HEK293T (cell line): ENCODE results near the gene SMAD6.

Source experiments
- CTCF ChIA-PET: fragments of 350-600 bp; formaldehyde crosslinking; extraction: SDS; loops from one replicate; lab custom pipeline; 2021; ENCODE audit warnings: antibody characterized with exemption, inconsistent platforms; lab: Yijun Ruan, JAX
- POLR2A ChIA-PET: fragments of 350-600 bp; formaldehyde crosslinking; extraction: SDS; loops from one replicate; lab custom pipeline; 2020; ENCODE audit warnings: antibody characterized with exemption, inconsistent platforms; lab: Yijun Ruan, JAX
- DNase-seq: peaks from one replicate; pipeline ENCODE4 v3.0.0; 2012; ENCODE audit warnings: mixed read lengths; ENCODE audit errors: extremely low spot score
- ARNT ChIP-seq: fragments of 450-650 bp; IDR thresholded peaks from 2 replicates; pipeline ENCODE4 v1.6.1; 2017; ENCODE audit warnings: mild to moderate bottlenecking
- BHLHE40 ChIP-seq: fragments of 450-650 bp; IDR thresholded peaks from 2 replicates; pipeline ENCODE4 v1.6.1; 2016; ENCODE audit warnings: mild to moderate bottlenecking, moderate library complexity, borderline replicate concordance
- CTBP1 ChIP-seq: fragments of 450-650 bp; IDR thresholded peaks from 2 replicates; pipeline ENCODE4 v1.6.1; 2016; ENCODE audit warnings: borderline replicate concordance
- ELF4 ChIP-seq: fragments of 450-650 bp; IDR thresholded peaks from 2 replicates; pipeline ENCODE4 v1.6.1; 2017; ENCODE audit warnings: antibody characterized with exemption
- FOXA1 ChIP-seq: fragments of 450-650 bp; IDR thresholded peaks from 2 replicates; pipeline ENCODE4 v1.6.1; 2016; ENCODE audit warnings: mild to moderate bottlenecking
- FOXK2 ChIP-seq: fragments of 450-650 bp; IDR thresholded peaks from 2 replicates; pipeline ENCODE4 v1.6.1; 2016; ENCODE audit warnings: mild to moderate bottlenecking
- FOXM1 ChIP-seq: fragments of 450-650 bp; IDR thresholded peaks from 2 replicates; pipeline ENCODE4 v1.6.1; 2017; ENCODE audit warnings: mild to moderate bottlenecking, borderline replicate concordance
- HDGF ChIP-seq: fragments of 450-650 bp; IDR thresholded peaks from 2 replicates; pipeline ENCODE4 v1.6.1; 2017; ENCODE audit warnings: antibody characterized with exemption, borderline replicate concordance
- L3MBTL2 ChIP-seq: fragments of 450-650 bp; conservative IDR thresholded peaks from 2 replicates; pipeline ENCODE4 v1.6.1; 2016; ENCODE audit warnings: mild to moderate bottlenecking
- LEF1 ChIP-seq: fragments of 450-650 bp; IDR thresholded peaks from 2 replicates; pipeline ENCODE4 v1.6.1; 2017; ENCODE audit warnings: mild to moderate bottlenecking, borderline replicate concordance
- NFRKB ChIP-seq: fragments of 450-650 bp; IDR thresholded peaks from 2 replicates; pipeline ENCODE4 v1.6.1; 2016; ENCODE audit warnings: mild to moderate bottlenecking, moderate library complexity
- SP1 ChIP-seq: fragments of 450-650 bp; IDR thresholded peaks from 2 replicates; pipeline ENCODE4 v1.6.1; 2017
- SUZ12 ChIP-seq: fragments of 450-650 bp; IDR thresholded peaks from 2 replicates; pipeline ENCODE4 v1.6.1; 2016; ENCODE audit warnings: mild to moderate bottlenecking
- TARDBP ChIP-seq: fragments of 450-650 bp; IDR thresholded peaks from 2 replicates; pipeline ENCODE4 v1.6.1; 2016
- ZNF384 ChIP-seq: fragments of 450-650 bp; IDR thresholded peaks from 2 replicates; pipeline ENCODE4 v1.6.1; 2016
- TF ChIP-seq, protein P1 (sequence below): fragments of 450-650 bp; IDR thresholded peaks from 2 replicates; pipeline ENCODE4 v1.6.1; 2016

The SMAD6 gene

DNA sequence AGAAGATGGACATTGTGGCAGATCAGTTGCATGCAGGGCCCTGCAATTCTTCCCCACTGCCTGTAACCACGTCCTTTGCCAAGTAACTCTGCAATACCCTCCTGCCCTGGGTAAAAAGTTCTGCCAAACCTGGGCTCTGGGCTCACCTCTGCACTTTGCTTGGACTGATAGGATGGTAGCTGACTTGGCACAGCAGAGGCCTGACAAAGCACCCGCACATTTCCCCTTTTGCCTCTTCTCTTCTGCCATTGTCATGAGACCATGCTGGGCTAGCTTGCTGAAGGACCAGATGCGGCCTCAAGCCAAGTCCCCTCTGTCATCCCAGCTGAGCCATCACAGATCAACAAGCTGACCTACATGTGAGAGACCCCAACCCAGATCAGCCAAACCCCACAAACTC, 122.4 kb downstream of the SMAD6 start:
- TF ChIP-seq TARDBP = no peak
- TF ChIP-seq NFRKB = no peak
- TF ChIP-seq, protein P1, sequence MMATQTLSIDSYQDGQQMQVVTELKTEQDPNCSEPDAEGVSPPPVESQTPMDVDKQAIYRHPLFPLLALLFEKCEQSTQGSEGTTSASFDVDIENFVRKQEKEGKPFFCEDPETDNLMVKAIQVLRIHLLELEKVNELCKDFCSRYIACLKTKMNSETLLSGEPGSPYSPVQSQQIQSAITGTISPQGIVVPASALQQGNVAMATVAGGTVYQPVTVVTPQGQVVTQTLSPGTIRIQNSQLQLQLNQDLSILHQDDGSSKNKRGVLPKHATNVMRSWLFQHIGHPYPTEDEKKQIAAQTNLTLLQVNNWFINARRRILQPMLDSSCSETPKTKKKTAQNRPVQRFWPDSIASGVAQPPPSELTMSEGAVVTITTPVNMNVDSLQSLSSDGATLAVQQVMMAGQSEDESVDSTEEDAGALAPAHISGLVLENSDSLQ = no peak
- TF ChIP-seq FOXK2 = no peak
- TF ChIP-seq SP1 = no peak
- TF ChIP-seq ZNF384 = no peak
- no peak for TF ChIP-seq ELF4
- no peak for TF ChIP-seq ARNT
- TF ChIP-seq FOXM1 = no peak
- CTCF ChIA-PET = interaction anchor here (1.2 kb wide), 1 partner anchor 27 kb away, joined by 3 read pairs; no protein-coding TSS in a partner anchor
- POLR2A ChIA-PET = interaction anchor here (0.6 kb wide), 1 partner anchor 325 kb away, joined by 3 read pairs; no protein-coding TSS in a partner anchor
- DNase-seq = no peak

DNA sequence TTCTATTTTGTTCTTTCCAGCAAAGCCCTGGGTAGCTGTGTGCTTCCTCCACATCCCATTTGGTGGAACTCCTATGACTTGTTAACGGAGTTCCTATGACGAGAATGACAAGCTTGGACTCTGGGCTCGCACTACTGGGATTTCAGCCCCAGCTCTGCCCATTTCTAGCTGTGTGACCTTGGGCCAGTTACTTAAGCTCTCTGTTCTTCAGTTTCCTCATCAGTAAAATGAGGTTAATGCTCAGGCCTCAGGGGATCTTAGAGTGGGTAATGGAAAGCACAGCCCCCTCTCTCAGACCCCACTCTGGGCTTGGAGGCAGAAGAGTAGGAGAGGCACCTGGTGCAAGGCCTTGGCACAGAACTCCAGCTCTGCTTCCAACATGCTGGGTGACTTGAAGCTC, 123.1 kb downstream of the SMAD6 start:
- TF ChIP-seq ZNF384 (no peak), FOXM1 (no peak), NFRKB (no peak), SP1 (no peak), LEF1 (no peak), FOXK2 (no peak), BHLHE40 (no peak), L3MBTL2 (no peak), SUZ12 (no peak), CTBP1 (no peak)
- TF ChIP-seq, protein P1 = no peak
- CTCF ChIA-PET = interaction anchor here (0.6 to 1.2 kb wide), 2 partner anchors 16 to 26 kb away, joined by 3 read pairs; no protein-coding TSS in a partner anchor

DNA sequence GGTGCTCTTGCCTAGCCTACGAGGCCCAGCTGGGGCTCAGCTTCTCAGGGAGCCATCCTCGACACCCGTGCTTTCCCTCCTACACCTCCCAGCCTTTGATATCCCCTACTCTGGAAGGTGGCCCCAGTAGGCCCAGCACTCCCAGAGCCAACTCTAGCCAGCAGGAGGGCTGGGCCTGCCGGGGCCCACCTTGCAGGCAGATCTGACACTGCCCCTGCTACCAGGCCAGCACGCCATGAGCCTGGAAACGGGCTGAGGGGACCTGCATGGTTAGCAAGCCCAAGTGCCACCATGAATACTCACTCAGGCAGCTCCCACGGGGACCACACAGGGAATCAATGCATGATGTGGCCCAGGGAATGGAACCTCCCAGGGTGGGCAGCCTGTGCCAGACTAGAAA, 123.7 kb downstream of the SMAD6 start:
- ChIA-PET CTCF (interaction anchor here (0.6 to 1.2 kb wide), 2 partner anchors 17 to 26 kb away, joined by 3 read pairs; no protein-coding TSS in a partner anchor), POLR2A (interaction anchor here (1.4 kb wide), 1 partner anchor 17 kb away, joined by 7 read pairs; no protein-coding TSS in a partner anchor)
- no peak for DNase-seq
- TF ChIP-seq, protein P1 = no peak
- TF ChIP-seq FOXK2 = no peak
- no peak for TF ChIP-seq SP1
- no peak for TF ChIP-seq TARDBP
- TF ChIP-seq ELF4 = no peak
- no peak for TF ChIP-seq FOXA1
- TF ChIP-seq HDGF = no peak
- no peak for TF ChIP-seq L3MBTL2
- TF ChIP-seq SUZ12 = no peak
- TF ChIP-seq LEF1 = no peak
- TF ChIP-seq FOXM1 = no peak
- no peak for TF ChIP-seq NFRKB

More for the DNA sequence above, 123.1 kb downstream of the SMAD6 start:
- DNase-seq = no peak
- POLR2A ChIA-PET = interaction anchor here (1.4 kb wide), 1 partner anchor 18 kb away, joined by 7 read pairs; no protein-coding TSS in a partner anchor

DNA sequence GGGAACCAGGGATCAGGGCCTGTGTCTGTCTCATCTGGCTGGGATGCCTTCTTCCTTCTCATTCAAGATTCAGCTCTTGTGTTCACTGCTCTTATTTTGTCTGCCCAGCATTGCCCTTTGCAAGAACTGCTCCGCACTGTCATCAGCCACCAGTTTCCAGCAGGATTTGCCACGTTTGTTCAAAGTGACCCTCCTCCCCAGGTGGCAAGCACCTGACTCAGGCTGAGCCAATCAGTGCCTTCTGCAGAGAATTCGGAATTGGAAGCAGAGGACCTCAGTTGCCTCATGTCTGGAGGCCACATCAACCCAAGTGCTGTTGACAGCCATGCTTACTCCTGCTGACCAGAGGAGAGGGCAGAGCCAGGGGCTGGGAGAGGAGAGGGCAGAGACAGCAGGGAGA, 124.5 kb downstream of the SMAD6 start:
- ChIA-PET POLR2A (interaction anchor here (1.4 kb wide), 1 partner anchor 17 kb away, joined by 7 read pairs; no protein-coding TSS in a partner anchor), CTCF (no interaction called here)
- TF ChIP-seq HDGF = no peak
- no peak for TF ChIP-seq ARNT
- TF ChIP-seq, protein P1 = no peak
- TF ChIP-seq SUZ12 = no peak
- TF ChIP-seq FOXA1 = no peak
- no peak for TF ChIP-seq CTBP1
- no peak for TF ChIP-seq FOXM1
- TF ChIP-seq ZNF384 = no peak
- TF ChIP-seq SP1 = no peak
- no peak for TF ChIP-seq TARDBP
- DNase-seq = no peak

DNA sequence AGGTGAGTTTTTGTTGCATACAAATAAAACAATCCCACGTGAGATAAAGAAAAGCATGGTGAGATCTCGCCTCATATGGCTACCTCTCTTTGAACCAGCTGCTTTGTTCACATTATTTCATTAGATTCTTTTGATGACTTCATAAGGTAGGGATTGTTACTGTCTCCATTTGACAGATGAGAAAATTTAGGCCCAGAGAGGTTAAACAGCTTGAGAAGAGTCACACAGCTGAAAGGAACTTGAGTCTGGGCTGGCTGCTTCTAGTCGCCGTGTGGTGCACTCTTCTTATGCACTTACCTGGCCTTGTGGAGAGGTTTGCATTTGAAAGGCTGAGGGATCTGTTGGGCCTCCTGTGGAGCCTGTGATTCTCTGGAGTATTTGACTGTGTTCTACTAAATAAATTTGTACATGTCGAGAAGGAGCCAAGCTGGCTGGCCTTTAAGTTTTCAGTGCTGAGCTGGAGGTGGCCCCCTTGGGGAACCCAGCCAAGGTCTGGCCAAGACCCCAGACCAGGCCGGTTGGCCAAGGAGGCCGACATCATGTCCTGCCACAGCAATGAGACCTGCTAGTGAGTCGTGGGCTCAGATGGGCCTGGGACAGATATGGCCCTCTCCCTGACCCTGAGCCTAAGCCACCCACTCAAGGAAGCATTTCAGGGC, 125.1 kb downstream of the SMAD6 start:
- no peak for DNase-seq
- CTCF ChIA-PET = no interaction called here
- TF ChIP-seq LEF1 (no peak), SUZ12 (no peak), ELF4 (no peak), NFRKB (no peak), CTBP1 (no peak), FOXK2 (no peak), FOXA1 (no peak), HDGF (no peak), TARDBP (no peak), ARNT (no peak), L3MBTL2 (no peak)
- TF ChIP-seq, protein P1 = no peak
- POLR2A ChIA-PET = no interaction called here
